Lung (tissue), 12 donors: ENCODE measurements around the gene FASTKD3. TPM values are rescaled to one million over a fixed set of nuclear protein-coding genes. Genes with fewer than 3 reads are reported as not detected.

Experiments
- ATAC-seq: fragments of 200-7000 bp; cut with Tn5 transposase; one replicate; pipeline ENCODE4 v1.9.1; 2020; ENCODE audit warnings: moderate number of reproducible peaks; ENCODE audit not compliant: insufficient read depth, low FRiP score
- DNase-seq, 3 donors: peaks; one replicate each; pipeline ENCODE4 v3.0.0-alpha.2; 2013 to 2017
- H3K27ac ChIP-seq, 2 donors: one replicate each; pipeline ENCODE4 v1.5.1; 2013; ENCODE audit warnings: mild to moderate bottlenecking in 2 of 2, moderate library complexity in 2 of 2, control low read depth in 1 of 2, inconsistent platforms in 1 of 2, low read depth in 1 of 2, low read length in 1 of 2
- H3K27me3 ChIP-seq, 3 donors: one replicate each; pipeline ENCODE4 v1.5.1; 2013; ENCODE audit warnings: low read length in 2 of 3; ENCODE audit not compliant: control insufficient read depth in 3 of 3, insufficient read depth in 3 of 3
- H3K36me3 ChIP-seq, 4 donors: one replicate each; pipeline ENCODE4 v1.5.1; 2013; ENCODE audit warnings: low read length in 4 of 4, mild to moderate bottlenecking in 1 of 4, moderate library complexity in 1 of 4; ENCODE audit not compliant: control insufficient read depth in 4 of 4, insufficient read depth in 4 of 4
- H3K4me1 ChIP-seq, 5 donors: one replicate each; pipeline ENCODE4 v1.5.1; 2013; ENCODE audit warnings: low read length in 5 of 5, mild to moderate bottlenecking in 2 of 5, moderate library complexity in 1 of 5; ENCODE audit not compliant: control insufficient read depth in 5 of 5, insufficient read depth in 5 of 5
- H3K4me3 ChIP-seq: one replicate; pipeline ENCODE4 v1.5.1; 2013; ENCODE audit warnings: mild to moderate bottlenecking, control low read depth, moderate library complexity
- H3K9ac ChIP-seq, 2 donors: one replicate each; pipeline ENCODE4 v1.5.1; 2013; ENCODE audit warnings: low read length in 2 of 2, control low read depth in 1 of 2; ENCODE audit not compliant: insufficient read depth in 1 of 2
- H3K9me3 ChIP-seq, 4 donors: one replicate each; pipeline ENCODE4 v1.5.1; 2013; ENCODE audit warnings: low read length in 3 of 4, mild to moderate bottlenecking in 1 of 4, moderate library complexity in 1 of 4; ENCODE audit not compliant: control insufficient read depth in 4 of 4, insufficient read depth in 3 of 4
- WGBS, 2 donors: extraction: QIAGEN DNeasy Blood & Tissue Kit; methylation state at CpG; one replicate each; pipeline ENCODE4 v1.1.7; 2013; 5-methylcytosine and 5-hydroxymethylcytosine counted together
- polyA plus RNA-seq, 2 donors: library from polyadenylated mRNA; stranded (reverse); fragments of 200-250 nt; gene quantifications; one replicate each; pipeline ENCODE4 v1.2.1, GENCODE V29; 2013
- total RNA-seq, 2 donors: library from RNA; depleted of rRNA in 1 of 2; stranded (reverse); fragments of >200 nt in 1 of 2; gene quantifications; one replicate each; pipeline ENCODE4 v1.2.1, GENCODE V29; 2014 to 2021
- TF ChIP-seq, protein P1 (sequence below): IDR thresholded peaks from 2 replicates; pipeline ENCODE4 v1.5.1; 2012; ENCODE audit warnings: mild to moderate bottlenecking; ENCODE audit errors: control extremely low read depth, extremely low read depth
- donor health status: control.
- donor health status: control.
- donor health status: Bipolar disorder and iron deficiency.
- donor health status: healthy.
- donor health status: DM: yes; HTN: yes; CAD: no.

FASTKD3 gene
- total and polyA plus RNA-seq, 4 donors = 6.7 to 17.7 (median 13.5) TPM

- Histone ChIP-seq H3K4me3 (no peak overlapping the region), H3K4me1 (peaks cover 0 to 20% (median 6%) of the 10 kb centered on the region in 5 donors), H3K27ac (no peak overlapping the region), H3K36me3 (no peaks in the 10 kb centered on the region), H3K27me3 (peaks cover 0 to 13% (median 3%) of the 10 kb centered on the region in 3 donors), H3K9ac (no peak overlapping the region), H3K9me3 (peaks cover 0 to 2% (median 0%) of the 10 kb centered on the region in 4 donors)
- DNase-seq (no peak), ATAC-seq (no peak)
- TF ChIP-seq, protein P1, sequence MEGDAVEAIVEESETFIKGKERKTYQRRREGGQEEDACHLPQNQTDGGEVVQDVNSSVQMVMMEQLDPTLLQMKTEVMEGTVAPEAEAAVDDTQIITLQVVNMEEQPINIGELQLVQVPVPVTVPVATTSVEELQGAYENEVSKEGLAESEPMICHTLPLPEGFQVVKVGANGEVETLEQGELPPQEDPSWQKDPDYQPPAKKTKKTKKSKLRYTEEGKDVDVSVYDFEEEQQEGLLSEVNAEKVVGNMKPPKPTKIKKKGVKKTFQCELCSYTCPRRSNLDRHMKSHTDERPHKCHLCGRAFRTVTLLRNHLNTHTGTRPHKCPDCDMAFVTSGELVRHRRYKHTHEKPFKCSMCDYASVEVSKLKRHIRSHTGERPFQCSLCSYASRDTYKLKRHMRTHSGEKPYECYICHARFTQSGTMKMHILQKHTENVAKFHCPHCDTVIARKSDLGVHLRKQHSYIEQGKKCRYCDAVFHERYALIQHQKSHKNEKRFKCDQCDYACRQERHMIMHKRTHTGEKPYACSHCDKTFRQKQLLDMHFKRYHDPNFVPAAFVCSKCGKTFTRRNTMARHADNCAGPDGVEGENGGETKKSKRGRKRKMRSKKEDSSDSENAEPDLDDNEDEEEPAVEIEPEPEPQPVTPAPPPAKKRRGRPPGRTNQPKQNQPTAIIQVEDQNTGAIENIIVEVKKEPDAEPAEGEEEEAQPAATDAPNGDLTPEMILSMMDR = no peak
- 81 to 87% methylated on average over 2 of the region's 2 CpGs for WGBS, 2 donors
Measured at GRCh38 chr5:7848296-7848695, 20.5 kb downstream of the FASTKD3 start.

GRCh38 chr5:7846327-7846726 lies 22.5 kb downstream of the FASTKD3 start:
- Histone ChIP-seq H3K4me3 (no peak overlapping the region), H3K27me3 (peaks cover 0 to 13% (median 3%) of the 10 kb centered on the region in 3 donors), H3K9ac (no peak overlapping the region), H3K27ac (no peak overlapping the region), H3K36me3 (no peaks in the 10 kb centered on the region), H3K4me1 (peaks cover 0 to 14% (median 0%) of the 10 kb centered on the region in 5 donors), H3K9me3 (peaks cover 0 to 2% (median 0%) of the 10 kb centered on the region in 4 donors)
- WGBS, 2 donors = 89 to 94% methylated on average over 5 of the region's 5 CpGs
- DNase-seq = no peak
- ATAC-seq = no peak
- TF ChIP-seq, protein P1 = no peak

GRCh38 chr5:7845557-7845956 lies 23.3 kb downstream of the FASTKD3 start:
- Histone ChIP-seq H3K36me3 (no peaks in the 10 kb centered on the region), H3K4me1 (peaks cover 0 to 8% (median 0%) of the 10 kb centered on the region in 5 donors), H3K27ac (no peak overlapping the region), H3K27me3 (peaks cover 0 to 13% (median 3%) of the 10 kb centered on the region in 3 donors), H3K9ac (no peak overlapping the region), H3K4me3 (no peak overlapping the region), H3K9me3 (peaks cover 0 to 2% (median 0%) of the 10 kb centered on the region in 4 donors)
- no peak for DNase-seq
- ATAC-seq = no peak
- TF ChIP-seq, protein P1 = no peak
- WGBS, 2 donors = 86 to 90% methylated on average over 7 of the region's 7 CpGs

DNA sequence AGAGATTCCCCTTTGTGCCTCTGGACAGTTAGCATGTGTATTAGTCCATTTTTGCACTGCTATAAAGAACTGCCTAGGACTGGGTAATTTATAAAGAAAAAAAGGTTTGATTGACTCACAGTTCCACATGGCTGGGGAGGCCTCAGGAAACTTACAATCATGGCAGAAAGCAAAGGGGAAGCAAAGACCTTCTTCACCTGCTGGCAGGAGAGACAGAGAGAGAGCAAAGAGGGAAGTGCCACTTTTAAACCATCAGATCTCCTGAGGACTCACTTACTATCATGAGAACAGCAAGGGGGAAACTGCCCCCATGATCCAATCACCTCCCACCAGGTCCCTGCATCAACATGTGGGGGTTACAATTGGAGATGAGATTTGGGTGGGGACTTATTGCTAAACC lies 23.9 kb downstream of the FASTKD3 start:
- H3K9ac ChIP-seq = no peak overlapping the region
- H3K27ac ChIP-seq = no peak overlapping the region
- TF ChIP-seq, protein P1 = no peak
- H3K4me1 ChIP-seq = peaks cover 0 to 4% (median 0%) of the 10 kb centered on the region in 5 donors
- no peak for ATAC-seq
- no peak overlapping the region for H3K4me3 ChIP-seq
- peaks cover 0 to 2% (median 0%) of the 10 kb centered on the region in 4 donors for H3K9me3 ChIP-seq
- H3K27me3 ChIP-seq = peaks cover 0 to 13% (median 3%) of the 10 kb centered on the region in 3 donors
- no peak for DNase-seq
- no peaks in the 10 kb centered on the region for H3K36me3 ChIP-seq
